Activated CD8-positive, alpha-beta memory T cell treated with anti-CD3 and anti-CD28 coated beads for 1 hour (primary cell): ENCODE measurements around the gene DCLK1.

Experiments
- DNase-seq, 2 donors: peaks; one replicate each; pipeline ENCODE4 v3.0.0-alpha.2; 2020; ENCODE audit warnings: low read depth in 1 of 2; ENCODE audit errors: extremely low read depth in 1 of 2

The DCLK1 gene

GRCh38 chr13:35838356-35838755 is 292.8 kb downstream of the DCLK1 start:
- no peak for DNase-seq

- DNase-seq, result no peak
Observed at GRCh38 chr13:35836446-35836845, 294.7 kb downstream of the DCLK1 start.

DNA sequence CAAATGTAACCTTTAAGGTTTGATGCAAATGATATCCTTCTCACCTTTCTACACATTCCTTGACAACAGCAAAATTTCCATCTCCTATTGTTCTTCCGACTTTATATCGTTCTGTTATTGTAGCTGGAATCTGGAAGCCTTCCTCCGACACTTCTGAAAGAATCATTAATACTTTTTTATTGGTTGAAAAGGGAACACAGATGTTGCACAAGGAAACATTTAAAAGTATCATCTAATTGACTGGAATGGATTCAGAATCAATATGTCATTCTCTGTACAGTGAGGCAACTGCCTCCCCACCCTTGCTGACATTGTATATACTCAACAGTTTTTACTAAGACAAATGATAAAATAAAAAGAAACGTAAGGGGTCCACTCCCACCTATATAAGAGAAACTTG is 295.2 kb downstream of the DCLK1 start:
- DNase-seq, result no peak

DNA sequence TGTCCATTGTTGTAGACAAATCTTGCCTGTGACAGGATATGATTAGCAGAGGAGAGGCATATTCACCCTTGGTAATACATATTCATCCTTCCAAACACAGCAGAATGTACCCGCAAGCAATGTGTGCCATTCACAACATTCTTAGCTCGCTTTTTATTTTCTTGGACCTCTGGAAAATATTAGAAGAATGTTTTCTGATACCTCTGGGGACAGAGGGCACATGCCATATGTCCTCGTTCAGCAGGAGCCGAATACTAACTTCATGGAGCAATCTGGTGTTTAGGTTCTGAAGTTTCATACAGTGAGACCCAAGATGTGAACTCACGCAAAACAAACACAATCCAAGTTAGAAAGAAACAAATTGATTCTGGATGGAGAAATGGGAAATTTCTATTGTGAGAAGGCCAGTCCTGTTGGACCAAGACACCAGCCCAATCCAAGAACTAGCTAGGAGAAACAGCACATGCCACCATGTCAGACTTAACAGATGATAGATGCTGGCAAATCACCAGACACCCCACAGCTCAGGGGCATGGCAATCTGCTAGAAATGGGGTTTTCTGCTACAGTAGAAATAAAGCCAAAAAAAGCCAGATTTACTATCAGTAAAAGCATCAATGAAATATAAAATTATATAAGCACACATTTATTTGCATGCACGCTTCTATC is 297.4 kb downstream of the DCLK1 start:
- no peak for DNase-seq

GRCh38 chr13:35833031-35833430 is 298.2 kb downstream of the DCLK1 start:
- no peak for DNase-seq

- no peak for DNase-seq
Observed at GRCh38 chr13:35832551-35832950, 298.6 kb downstream of the DCLK1 start.

DNA sequence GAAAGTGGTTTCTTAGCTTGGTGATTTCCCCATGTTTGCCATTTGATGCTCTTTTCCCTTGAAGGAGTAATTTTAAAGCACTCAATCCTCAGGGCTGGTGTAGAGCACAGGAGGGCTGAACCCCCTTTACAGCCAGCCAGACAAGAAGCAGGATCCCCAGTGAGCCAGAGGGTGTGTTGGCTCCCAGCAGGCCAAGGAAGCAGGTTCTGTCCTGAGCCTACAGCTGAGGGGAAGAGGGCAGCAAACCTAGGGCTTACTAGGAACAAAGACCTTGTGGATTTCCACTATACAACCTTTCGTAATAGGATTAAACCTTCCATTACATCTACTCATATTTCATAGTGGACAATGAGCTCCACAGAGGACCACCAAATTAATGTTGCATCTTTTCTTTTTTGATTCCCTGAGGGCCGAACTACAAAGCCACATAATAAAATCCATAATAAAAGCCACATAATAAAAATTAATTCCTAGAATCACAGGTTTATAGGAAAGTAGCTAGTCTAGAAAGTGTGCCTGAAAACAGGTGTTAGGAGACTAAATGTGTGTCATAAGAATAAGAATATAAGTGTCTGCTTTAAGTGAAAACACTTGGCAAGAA is 300.2 kb downstream of the DCLK1 start:
- no peak for DNase-seq

- DNase-seq, result no peak
Observed at GRCh38 chr13:35826626-35827254, 304.4 kb downstream of the DCLK1 start.

DNA sequence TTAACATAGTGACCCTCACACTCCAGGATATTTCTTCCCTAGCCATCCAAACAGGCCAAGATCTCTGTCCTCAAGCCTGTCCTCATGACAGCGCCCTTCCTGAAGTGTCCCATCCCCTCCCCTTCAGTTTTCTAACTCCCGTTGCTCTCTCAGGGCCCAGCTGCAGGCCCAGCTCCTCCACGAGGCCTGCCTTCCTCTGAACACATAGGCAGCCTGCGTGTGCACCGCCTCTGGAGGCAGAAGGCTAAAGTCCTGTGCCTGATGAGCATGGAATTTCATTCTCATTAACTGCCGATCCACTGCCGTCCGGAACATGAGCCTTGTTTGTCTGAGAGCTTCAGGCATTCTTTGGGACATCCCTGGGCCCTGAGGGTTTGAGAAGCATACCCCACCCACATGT is 306.4 kb downstream of the DCLK1 start:
- no peak for DNase-seq

- no peak for DNase-seq
Observed at GRCh38 chr13:35824395-35824794, 306.8 kb downstream of the DCLK1 start.

DNA sequence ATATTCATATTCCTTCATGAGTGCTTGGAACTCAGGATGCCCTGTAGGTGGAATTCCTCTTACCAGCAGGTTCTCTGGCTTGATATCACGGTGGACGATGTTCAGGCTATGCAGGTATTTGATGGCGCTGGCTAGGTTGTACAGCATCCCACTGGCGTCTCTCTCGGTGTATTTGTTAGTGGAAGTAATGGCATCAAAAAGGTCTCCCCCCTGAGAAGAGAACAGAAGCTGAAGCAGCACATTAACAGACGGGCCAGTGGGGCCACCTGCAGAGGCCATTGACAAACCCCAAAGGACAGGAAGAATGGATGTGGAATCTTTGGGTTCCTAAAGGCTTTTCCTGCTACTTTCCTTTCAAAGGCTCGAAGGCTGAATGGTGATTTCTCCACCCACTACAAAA is 308.5 kb downstream of the DCLK1 start:
- no peak for DNase-seq

DNA sequence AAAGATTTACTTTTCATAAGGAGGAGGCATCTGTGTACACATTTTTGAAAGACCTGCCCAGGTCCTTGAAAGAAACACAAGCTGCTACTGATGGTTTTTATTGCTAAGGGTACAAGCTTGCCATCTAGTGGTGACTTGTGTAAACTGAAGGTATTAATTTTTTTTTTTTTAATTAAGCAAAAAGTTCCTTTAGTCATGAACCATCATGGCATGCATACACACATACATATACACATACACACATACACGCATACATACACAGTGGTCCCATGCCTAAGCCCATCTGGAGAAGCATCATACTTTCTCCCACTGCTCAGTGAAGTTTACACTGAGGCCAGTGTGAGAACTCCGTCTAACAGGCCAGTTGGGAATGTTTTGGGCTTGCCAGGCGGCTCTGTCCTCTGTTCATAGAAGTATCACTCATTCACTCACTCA is 312.5 kb downstream of the DCLK1 start:
- DNase-seq, result no peak

- no peak for DNase-seq
Observed at GRCh38 chr13:35817642-35818607, 313.3 kb downstream of the DCLK1 start.

- DNase-seq, result no peak
Observed at GRCh38 chr13:35814605-35815011, 316.6 kb downstream of the DCLK1 start.

DNA sequence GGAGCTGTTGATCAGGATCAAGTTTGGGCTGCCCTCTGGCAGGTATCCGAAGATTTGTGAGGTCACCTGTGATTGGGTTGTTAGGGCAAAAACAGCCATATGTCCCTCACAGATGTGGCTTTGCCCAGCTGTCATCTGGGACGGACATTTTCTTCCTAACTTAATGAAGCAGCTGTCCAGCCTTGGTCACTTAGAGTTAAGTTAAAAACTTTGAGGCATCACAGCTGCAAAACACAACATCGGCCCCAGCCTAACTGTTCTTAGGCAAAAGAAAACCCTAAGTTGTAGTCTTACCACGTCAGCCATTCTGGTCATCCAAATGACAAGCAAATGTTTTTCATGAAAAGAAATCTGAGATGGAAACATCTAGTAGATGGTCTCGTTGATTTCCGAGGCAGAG is 318.4 kb downstream of the DCLK1 start:
- no peak for DNase-seq

- DNase-seq, result no peak
Observed at GRCh38 chr13:35810321-35810720, 320.9 kb downstream of the DCLK1 start.

GRCh38 chr13:35808846-35809245 is 322.3 kb downstream of the DCLK1 start:
- no peak for DNase-seq

- no peak for DNase-seq
Observed at GRCh38 chr13:35804901-35805300, 326.3 kb downstream of the DCLK1 start.

DNA sequence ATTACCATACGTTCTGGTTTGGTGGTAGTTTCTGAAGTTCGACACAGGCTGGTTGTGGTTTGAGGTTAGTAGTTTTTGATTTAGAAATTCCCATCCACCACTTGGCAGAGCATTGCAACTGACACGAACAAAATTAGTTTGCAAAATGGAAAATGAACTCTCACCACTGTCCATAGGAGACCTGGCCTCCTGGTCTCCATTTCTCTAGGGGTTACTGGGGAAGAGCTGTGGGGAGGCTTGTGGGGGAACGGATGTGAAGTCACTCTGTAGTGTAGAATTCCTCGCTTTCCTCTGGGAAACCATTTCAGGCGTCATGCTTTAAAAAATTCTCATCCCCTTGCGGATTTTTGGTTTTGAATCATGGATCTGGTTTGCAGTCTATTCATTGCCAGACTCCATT is 333.2 kb downstream of the DCLK1 start:
- no peak for DNase-seq

DNA sequence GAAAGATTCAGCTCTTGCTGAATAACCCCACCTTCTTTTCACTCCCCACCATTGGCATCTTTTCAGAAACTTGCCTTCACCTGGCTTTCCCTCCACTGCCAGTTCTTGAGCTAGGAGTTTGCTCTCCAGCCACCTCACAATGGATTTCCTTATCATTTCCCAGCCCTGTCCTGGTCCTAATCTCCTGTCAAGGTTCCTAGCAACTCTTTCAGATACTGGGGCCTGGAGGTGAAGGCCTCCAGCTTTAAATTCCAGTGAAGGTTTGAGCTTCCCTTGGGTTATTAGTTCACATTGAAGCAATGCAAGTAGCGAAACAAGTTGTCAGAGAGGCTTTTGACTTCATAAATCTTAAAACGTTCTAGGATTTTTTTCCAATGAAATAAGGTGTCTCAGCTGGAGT is 333.9 kb downstream of the DCLK1 start:
- DNase-seq, result no peak

GRCh38 chr13:35796623-35797022 is 334.6 kb downstream of the DCLK1 start:
- DNase-seq, result no peak
